Activated CD4-positive, alpha-beta T cell treated with anti-CD3 and anti-CD28 coated beads for 4 hours (primary cell): ENCODE measurements around the gene SMIM32.

Experiments used
- DNase-seq, 2 donors: peaks; one replicate each; pipeline ENCODE4 v3.0.0-alpha.2; 2020

SMIM32 gene

DNA sequence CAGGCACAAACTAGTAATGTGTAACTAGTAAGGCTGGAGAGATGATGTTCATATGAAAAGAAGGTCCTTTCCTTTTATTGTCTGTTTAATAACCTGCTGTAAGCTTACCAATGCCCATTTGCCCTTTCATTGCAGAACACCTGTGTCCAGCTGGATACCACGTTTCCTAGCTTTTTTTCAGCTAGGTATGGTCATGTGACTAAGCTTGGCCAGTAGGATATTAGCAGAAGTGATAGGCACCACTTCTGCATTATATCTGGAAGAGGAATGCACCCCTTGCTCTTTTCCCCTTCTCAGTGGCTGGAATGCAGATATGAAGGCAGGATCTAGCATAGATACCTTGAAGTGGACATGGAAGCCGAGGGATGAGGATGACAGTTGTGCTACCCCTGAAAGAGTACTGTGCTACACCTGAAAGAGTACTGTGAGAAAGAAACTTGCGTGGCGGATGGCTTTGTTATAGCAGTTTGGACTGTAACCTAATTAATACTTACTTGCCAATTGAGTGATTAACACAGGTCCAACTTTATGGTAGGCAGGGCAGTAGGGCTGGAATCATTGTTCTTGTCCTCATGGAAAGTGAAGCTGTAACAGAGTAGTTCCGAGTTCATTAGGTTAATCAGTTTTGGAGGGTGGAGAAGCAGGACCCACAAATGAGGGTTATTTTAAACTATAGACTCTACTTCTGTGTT, 6.8 kb downstream of the SMIM32 start:
- DNase-seq, result no peak

- DNase-seq, result no peak
These were observed 10.3 kb downstream of the SMIM32 start for GRCh38 chr5:136182618-136183017.

- DNase-seq, result no peak
These were observed 18.8 kb downstream of the SMIM32 start for GRCh38 chr5:136174021-136174659.

DNA sequence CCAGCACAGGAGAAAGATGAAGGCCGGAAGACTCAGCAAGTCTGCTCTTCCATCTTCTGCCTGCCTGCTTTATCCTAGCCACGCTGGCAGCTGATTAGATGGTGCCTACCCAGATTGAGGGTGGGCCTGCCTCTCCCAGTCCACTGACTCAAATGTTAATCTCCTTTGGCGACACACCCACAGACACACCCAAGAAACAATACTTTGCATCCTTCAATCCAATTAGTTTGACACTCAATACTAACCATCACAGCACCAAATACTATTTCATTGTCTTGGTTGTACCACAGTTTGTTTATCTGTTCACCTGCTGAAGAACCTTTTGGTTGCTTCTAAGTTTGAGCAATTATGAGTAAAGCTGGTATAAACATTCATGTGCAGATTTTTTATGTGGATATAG, 23.7 kb downstream of the SMIM32 start:
- DNase-seq, result no peak

GRCh38 chr5:136166909-136167308, 26.1 kb downstream of the SMIM32 start:
- no peak for DNase-seq

- DNase-seq, result no peak
These were observed 28.7 kb downstream of the SMIM32 start for GRCh38 chr5:136164226-136164625.

DNA sequence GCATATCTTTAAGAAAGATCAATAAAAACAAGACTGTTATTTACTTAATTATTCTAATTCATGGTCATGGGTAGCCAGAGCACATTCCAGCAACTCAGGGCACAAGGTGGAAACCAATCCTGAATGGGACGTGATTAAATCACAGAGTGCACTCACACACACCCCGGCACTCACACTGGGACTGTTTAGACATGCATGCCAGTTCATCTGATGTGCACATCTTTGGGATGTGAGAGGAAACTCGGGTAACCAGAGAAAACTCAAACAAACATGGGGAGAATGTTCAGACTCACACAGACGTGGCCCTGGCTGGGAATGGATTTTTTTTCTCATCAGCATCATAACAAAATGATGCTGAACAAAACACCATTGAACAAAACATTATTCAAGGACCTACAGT, 31.0 kb downstream of the SMIM32 start:
- DNase-seq, result no peak

DNA sequence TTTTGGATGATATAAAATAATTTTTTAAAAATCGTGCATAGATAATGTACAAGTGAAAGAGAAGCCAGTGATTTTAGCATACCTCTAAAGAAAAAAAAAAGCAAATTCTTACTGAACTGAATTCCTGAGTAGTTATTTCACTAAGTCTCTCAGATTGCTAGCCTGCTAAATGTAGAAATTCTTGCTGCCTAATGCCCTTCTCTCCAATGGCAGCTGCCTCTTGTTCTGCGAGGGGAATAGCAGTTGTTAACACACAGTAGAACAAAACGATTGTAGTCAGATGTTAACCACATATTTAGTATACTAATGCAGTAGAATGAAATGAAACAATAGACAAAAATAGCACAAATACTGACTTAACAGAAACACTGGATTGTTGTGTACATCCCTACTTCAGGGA, 33.5 kb downstream of the SMIM32 start:
- DNase-seq, result no peak

GRCh38 chr5:136157514-136157913, 35.4 kb downstream of the SMIM32 start:
- DNase-seq, result no peak

DNA sequence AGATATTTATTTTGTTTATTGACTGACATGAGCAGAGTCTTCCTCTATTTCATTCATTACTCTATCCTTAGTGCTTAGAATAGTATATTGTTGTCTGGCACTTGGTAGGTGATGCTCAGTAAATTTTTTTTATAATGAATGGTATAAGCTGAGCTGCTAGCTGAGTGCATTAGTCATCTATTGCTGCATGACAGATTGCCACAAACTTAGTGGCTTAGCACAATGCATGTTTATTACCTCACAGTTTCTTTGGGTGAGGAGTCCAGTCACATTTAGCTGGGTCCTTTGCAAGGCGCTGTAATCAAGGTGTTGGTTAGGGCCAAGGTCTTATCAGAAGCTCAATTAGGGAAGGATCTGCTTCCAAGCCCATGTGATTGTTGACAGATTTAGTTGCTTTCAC, 37.2 kb downstream of the SMIM32 start:
- no peak for DNase-seq

DNA sequence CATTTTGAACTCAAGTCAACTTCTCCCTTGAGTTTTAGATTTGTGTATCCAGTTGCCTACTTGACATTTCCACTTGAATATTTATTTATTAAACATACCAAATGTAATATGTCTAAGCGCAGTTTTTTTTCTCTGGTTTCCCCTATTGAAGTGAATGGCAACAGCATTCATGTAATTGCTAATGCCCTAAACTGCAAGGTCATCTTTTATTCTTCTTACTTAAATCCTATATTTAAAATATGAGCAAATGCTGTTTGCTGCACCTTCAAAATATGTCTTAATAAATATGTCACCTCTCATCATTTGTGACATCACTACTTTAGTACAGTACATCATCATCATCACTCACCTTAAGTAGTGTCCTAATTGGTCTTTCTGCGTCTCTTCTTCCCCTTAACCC, 37.9 kb downstream of the SMIM32 start:
- no peak for DNase-seq

GRCh38 chr5:136153581-136154236, 39.3 kb downstream of the SMIM32 start:
- no peak for DNase-seq

DNA sequence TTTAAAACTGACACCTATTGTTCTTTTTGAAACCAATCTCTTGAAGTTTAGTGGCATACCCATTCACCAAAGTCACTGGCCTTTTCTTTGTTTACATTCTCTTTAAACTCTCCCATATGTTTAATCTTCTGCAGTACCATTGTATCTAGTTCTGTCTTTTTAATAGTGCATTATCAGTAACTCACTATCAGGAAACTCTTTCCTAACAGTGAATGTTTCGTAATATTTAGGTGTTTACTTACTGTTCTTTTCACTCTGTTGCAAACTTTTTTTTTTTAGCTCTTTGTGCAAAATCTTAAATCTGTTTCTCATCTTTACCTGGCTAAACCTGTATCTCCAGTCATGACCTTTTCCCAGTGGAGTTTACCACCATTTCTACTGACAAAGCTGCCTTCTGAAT, 43.1 kb downstream of the SMIM32 start:
- DNase-seq, result no peak

DNA sequence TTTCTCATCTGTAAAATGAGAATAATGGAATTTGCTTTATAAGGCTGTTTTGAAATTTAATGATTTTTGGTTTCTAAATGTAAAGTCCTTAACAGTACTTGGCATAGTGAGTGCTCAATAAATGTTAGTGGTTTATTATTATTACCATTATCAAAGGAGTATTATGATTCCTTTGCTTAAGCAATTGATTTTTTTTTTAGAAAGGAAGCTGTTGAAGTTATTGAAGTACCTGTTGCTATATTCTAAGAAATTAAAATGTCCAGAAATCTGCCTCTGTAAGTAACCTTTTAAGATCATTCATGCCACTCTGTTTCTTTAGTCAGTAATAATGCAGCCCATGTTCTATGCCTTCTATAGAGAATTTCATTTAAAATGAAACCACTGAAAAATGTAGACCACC, 45.3 kb downstream of the SMIM32 start:
- DNase-seq, result no peak

DNA sequence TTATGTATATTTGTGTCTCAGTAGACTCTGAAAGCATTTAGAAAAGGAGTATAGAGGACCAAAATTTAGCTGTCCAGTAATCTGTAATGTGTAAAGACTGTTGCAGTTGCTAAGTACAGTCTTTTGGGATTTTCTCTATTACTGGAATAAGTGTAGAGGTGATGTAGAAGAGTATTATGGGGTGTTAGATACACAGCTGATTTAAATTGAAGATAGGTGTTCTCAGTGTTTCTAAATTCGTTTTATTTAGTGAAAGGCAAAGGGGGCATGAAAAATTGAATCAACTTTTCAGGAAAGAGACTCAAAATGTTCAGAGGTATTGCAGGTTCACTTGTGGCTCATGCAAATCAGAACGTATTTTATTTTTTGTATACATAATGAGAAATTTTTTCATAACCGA, 46.8 kb downstream of the SMIM32 start:
- DNase-seq, result no peak

DNA sequence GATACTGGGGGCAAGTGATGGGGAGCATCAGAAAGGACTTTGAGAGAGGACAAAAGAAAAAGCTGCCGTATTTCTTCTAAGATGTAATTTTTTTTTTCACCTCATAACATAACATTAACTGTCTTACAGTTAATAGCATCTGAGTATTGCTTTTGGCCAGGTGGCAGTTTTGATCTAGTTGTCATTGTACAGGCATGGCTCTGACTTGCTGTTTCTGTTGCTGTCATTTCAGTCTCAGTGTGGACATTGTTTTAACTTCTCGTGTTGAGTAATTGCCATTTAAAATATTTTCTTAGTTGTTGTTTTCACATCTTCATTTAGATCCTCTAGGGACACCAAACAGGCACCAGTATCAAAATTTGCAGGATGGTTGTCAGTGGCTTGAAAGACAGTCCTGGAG, 47.9 kb downstream of the SMIM32 start:
- DNase-seq, result no peak

GRCh38 chr5:136143763-136144162, 49.2 kb downstream of the SMIM32 start:
- no peak for DNase-seq

DNA sequence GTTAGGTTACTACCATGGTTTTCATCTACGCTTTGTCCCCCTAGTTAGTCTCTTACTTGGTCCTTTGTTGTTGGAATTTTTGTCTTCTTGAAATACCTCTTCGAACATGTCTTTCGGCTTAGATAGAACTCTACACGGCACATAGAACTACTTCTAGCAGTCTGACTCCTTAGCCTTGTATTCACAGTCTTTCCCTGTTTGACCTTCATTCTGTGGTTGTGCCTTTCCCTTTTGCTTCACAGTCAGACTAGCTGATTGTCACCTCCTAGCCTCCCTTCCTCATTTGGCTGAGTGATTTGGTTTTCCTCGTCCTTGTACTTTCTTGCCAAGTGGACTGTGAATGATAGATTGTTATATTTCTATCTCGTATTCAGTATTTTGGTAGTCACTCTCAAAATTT, 49.6 kb downstream of the SMIM32 start:
- DNase-seq, result no peak

DNA sequence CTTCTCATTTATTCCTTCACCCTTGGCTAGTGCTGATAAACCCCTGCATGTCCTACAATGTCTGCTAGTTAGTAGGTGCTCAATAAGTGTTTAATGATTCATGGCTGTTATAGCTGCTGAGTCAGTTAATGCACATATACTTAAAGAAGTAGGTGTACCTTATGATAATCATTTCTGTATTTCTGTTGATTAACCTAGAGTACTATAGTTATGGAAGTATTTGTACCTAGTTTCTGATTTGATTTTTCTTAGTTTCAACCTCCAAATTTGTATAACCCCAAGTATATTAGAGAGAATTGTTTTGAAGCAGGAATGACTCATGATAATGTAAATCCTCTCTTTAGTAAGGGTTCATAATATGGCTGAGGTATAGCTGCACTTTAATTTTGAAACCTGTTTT, 51.4 kb downstream of the SMIM32 start:
- no peak for DNase-seq
